Occipital lobe (tissue), 2 donors: ENCODE data around the gene JPT1. TPM values are rescaled to one million over a fixed set of nuclear protein-coding genes. Genes with fewer than 3 reads are reported as not detected.
A peak's percentile ranks its signal among the peaks of the same experiment; 100 is the strongest.
"Not testable (repeated sequence)": the region's sequence is repeated elsewhere in the genome, so short reads cannot be mapped to it uniquely, and the experiment has no call there.

ENCODE experiments used
- DNase-seq: peaks from one replicate; lab custom pipeline; 2025; lab: John Stamatoyannopoulos, UW
- total RNA-seq: library from RNA; depleted of rRNA; stranded (reverse); fragments of >200 nt; gene quantifications from one replicate; pipeline ENCODE4 v1.2.3, GENCODE V29; 2014

JPT1 gene
- total RNA-seq, 1 donor from 2014 or later = 548 TPM

DNA sequence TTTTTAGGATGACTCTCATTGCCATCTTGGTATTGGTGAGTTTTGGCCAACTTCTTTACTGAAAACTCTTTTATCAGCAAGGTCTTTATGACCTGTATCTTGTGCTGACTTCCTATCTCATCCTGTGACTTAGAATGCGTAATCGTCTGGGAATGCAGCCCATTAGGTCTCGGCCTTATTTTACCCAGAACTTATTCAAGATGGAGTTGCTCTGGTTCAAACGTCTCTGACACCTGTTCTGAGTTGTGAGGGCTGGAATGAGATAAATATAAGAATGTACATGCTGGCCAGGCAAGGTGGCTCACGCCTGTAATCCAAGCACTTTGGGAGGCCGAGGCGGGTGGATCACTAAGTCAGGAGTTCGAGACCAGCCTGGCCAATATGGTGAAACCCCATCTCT is 4.2 kb upstream of the JPT1 start:
- DNase-seq = not testable (repeated sequence)

DNA sequence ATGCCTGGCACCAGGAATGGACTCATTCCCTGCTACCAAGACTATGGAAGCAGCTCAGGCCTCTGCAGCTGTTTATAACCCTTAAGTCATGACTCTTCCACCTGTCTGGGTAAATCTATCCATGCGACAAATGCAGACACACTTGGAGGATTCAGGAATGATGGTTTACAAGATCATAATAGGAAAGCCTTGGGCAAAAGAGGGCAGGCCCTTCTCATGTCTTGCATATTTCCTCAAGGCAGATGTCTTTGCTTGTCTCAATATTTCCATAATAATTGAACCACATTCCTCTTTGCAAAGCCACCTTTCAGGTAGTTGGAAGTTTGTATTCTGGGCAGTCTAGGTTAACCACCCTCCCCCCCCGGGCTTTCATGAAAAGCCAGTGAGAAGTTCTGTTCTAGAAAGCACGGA is 884 bp upstream of the JPT1 start:
- DNase-seq = no peak

DNA sequence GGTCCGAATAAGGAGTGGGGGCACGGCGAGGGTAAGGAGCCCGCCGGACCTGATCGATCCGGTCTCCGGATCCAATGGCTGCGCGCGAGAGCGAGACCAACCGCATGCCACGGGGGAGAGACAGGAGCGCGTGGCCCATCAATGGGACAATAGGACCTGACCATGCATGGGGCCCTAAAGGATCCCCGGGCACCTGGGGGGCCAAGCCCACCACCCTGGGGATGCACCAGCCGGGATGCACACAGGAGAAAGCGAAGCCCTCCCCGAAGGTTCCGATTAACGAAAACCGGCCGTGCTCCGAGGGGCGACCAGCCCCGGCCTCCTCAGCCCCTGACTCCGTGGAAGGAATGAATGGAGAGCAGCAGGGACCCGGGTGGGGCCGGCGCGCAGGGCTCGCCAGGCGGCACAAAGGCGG is 525 bp downstream of the JPT1 start:
- no peak for DNase-seq

DNA sequence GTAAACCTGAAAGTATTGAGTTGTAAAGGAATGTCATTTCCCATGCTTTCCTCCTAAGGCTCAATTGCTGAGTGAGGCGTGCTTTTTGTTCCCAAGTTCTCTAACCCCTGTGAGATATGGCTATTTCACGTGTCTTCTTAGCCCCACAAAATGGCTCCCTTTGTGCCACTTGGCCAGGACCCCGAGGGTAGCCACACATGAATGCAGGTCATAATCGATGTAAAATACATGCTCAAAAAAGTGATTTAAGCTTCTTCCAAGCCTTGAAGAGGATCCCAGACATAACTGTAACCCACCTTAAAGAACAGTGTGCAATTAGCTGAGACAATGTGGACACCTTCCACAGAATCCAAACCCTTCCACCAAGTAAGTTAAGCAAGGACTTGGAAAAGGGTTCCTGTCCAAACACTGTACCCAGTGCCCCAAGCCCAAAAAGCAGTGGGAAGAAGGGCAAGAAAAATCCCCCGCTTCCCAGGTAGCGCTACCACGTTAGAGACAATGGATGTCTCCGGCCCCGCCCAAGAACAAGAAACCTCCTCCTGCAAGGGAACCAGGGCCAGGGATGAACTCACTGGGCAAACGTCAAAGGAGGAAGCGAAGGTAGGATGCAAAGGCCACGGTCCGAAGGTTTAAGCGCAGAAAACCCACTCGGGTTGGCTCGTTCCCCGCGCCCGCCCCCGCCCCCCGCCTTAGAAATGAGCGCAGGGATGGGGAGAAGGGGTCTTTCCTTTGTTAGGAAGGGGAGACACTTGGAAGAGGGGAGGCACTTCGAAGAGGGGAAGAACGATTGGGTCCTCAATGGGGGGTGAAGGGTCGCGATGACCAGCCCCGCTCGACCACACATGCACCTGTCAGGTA is 1.2 kb downstream of the JPT1 start:
- DNase-seq = no peak

DNA sequence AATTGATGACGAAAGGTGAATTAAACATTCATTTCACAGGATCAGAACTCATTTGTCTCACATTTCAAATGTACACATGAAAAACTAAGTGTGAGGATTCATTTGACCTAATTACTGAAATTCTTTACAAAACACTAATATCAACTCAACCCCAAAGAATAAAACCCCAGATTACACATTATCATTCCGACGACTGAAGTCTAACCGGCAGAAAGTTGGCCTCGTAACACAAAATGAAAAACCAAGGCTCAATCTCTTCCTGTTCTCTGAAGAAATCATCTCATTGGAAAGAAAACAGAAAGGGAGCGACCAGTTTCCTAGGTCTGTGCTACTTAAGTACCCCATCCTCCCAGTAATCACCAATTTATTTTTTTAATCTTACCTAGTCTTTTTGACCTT is 1.8 kb downstream of the JPT1 start:
- no peak for DNase-seq

DNA sequence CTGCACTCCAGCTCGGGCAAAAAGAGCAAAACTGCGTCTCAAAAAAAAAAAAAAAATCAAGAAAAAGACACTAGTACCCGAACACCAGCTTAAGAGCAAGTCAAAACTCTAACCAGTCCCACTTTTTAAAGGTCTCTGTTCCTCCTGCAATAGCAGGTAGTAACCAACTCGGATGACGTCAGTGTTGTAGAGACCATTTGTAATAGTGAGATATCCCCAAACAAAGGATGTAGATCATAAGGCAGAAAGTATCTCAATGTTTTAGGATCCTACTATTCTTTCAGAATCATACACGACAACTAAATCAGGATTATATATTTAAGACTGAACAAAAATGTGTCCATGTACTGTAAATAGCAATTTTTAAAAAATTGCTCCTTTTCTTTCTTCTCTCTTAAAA is 2.4 kb downstream of the JPT1 start:
- DNase-seq = no peak

DNA sequence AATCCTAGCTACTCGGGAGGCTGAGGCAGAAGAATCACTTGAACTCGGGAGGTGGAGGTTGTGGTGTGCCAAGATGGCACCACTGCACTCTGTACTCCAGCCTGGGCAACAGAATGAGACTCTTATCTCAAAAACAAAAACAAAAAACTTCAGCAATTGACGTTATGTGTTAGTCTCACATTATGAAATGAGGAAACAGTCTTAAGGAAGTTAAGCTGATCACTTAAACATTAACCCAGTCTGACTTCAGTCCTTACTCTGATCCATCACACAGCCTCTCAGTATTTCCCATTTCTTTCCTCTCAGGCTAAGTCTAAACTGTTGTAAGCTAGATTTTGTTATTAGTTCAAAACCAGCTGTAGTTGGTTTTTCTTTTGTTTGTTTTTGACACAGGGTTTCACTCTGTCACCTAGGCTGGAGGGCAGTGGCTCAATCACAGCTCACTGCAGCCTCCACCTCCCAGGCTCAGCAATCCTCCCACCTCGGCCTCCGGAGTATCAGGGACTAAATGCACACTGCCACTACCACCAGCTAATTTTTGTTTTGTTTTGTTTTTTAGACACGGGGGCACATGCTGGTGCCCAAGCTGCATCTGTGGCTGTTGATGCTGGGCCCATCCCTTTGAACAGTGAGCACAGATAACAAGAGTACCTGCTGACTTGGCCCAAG is 6.3 kb downstream of the JPT1 start:
- DNase-seq = no peak

DNA sequence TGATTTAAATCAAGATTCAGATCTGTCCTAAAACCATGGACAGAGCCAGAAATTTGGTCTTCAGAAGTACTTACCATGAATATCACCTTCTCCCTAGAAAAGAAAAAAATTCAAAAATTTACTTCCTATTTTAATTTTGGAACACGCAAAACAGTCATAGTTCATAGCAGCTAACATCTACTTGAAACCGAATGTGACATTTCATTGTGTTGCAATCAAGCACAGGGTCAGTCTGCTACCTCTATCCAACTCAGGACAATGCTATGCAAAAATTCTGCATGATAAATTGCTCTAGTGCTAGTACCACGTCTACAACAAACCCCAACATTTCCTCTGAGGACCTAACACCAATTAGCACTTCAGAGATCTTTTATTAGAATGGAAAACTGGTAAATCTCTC is 7.7 kb downstream of the JPT1 start:
- DNase-seq = no peak

DNA sequence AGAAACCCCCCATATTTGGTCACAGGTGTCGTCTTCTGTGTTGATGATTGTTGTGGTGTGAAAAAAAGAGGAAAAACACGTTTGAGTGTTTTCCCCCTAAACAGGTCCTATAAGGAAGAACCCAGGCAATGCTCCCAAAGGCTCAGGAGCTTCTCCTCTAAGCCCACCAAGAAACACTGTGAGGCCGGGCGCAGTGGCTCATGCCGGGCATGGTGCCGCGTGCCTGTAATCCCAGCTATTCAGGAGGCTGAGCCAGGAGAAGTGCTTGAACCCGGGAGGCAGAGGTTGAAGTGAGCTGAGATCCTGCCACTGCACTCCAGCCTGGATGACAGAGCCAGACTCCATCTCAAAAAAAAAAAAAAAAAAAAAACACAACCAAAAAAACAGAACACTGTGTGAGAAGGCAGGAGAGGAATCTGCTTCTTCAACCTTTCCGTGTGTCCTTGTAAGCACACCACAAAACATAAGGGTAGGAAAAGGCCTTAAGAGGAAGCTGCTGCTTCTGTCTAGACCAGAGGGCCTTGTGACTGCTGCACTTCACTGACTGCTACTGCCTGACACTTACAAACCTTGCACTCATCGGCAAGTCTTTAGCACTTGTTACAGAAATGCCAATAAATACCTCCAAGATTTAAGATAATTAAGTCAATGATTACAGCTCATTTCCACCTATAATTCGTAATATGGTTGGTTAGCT is 9.3 kb downstream of the JPT1 start:
- DNase-seq = no peak

DNA sequence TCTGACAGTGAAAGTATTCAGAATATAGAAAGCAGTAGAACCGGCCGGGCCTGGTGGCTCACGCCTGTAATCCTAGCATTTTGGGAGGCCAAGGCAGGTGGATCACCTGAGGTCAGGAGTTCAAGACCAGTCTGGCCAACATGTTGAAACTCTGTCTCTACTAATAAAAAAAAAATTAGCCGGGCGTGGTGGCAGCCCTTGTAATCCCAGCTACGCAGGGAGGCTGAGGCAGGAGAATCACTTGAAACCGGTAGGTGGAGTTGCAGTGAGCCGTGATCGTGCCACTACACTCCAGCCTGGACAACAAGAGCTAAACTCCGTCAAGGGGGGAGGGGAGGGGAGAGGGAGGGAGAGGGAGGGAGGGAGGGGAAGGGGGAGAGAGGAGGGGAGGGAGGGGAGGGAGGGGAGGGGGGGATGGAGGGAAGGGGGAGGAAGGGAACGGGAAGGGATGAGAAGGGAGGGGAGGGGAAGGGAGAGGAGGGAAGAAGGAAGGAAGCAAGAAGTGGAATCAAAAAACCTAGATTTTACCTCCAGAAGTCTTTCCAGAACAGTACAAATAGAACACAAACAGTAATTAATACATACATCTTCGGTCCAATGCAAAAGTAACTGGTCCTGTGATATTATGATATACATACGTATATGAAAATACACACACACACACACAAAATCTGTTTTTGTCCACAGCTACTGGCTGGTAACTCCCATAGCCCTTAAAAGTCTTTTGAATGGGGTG is 11.9 kb downstream of the JPT1 start:
- DNase-seq = no peak

DNA sequence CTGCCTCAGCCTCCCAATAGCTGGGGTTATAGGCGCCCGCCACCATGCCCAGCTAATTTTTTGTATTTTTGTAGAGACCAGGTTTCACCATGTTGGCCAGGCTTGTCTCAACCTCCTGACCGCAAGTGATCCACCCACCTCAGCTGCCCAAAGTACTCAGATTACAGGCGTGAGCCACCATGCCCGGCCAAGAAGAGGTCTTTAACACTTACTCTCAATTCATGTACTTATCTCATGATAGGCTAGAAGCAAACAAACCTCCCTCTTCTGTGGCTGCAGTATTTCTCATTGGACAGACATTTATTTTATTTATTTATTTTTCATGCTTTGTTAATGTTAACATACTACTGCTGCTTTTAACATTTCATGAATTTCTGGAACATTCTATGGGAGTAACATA is 15.8 kb downstream of the JPT1 start:
- DNase-seq = no peak

DNA sequence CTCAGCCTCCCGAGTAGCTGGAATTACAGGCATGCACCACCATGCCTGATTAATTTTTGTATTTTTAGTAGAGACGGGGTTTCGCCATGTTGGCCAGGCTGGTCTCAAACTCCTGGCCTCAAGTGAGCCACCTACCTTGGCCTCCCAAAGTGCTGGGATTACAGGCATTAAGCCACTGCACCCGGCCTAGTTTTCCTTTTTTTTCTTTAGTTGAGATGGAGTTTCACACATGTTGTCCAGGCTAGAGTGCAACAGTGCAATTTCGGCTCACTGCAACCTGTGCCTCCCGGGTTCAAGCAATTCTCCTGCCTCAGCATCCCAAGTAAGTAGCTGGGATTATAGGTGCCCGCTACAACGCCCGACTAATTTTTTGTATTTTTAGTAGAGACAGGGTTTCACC is 16.6 kb downstream of the JPT1 start:
- not testable (repeated sequence) for DNase-seq

DNA sequence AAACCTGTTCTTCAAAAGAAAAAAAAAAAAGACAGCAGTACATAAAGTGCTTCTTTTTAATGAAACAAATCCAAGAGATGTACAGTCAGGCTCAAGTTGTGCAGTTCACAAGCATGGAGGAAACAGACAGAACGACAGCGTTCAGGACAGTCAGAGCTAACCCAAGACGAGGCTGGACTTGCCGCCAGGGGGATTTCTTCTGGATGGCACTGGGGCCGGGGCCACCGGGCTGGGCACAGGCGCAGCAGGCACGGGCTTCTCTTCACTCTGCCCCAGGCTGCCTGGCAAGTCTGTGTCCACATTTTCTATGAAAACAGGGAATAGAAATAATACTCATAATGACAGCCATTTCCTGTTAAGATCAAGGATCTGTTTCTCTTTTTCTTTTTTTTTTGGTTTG is 18.4 kb downstream of the JPT1 start:
- no peak for DNase-seq

DNA sequence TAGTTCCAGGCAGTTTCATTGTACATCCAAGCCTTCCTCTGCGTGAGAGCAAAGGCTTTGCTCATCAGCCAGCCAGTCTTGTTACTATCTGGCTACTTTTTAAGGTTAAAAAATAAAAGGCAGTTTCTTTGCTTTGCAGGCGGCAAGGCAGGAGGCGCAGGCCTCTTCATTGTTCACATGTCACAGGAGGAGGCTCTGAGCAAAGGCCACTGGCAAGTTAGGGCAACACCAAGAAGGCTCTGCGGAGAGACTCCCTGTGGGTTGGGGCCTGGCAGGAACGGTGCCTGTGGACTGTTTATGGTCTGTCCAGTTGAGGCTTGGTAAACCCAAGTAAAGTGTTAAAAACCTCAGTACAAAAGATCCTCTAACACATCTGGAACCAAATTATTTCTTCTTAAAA is 18.9 kb downstream of the JPT1 start:
- DNase-seq = no peak

DNA sequence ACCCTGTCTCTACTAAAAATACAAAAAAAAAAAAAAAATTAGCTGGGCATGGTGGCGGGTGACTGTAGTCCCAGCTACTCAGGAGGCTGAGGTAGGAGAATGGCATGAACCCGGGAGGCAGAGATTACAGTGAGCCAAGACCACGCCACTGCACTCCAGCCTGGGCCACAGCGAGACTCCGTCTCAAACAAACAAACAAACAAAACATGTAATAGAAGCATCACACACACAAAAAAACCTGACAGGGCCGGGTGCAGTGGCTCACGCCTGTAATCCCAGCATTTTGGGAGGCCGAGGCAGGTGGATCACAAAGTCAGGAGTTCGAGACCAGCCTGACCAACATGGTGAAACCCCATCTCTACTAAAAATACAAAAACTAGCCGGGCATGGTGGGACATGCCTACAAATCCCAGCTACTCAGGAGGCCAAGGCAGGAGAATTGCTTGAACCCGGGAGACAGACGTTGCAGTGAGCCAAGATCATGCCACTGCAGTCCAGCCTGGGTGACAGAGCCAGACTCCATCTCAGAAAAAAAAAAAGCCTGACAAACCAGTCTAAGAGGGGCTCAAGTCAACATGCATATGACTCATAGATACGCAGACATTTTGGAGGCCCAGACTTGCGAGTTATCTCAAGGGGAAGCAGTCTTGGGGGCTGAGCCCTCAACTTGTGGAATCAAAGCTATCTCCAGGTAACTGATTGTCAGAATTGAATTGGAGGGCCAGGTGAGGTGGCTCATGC is 20.5 kb downstream of the JPT1 start:
- DNase-seq = not testable (repeated sequence)

DNA sequence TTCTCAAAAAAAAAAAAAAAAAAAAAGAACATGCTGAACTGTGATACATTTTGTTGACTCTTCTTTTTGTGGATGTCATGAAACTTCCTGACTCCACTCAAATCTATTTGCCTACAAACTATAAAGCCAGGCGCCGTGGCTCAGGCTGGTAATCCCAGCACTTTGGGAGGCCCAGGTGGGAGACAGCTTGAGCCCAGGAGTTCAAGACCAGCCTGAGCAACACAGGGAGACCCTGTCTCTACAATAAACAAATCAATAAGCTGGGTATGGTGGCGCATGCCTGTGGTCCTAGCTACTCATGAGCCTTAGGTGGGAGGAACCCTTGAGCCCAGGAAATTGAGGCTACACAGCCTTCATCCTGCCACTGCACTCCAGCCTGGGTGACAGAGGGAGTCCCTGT is 21.3 kb downstream of the JPT1 start:
- DNase-seq = no peak

DNA sequence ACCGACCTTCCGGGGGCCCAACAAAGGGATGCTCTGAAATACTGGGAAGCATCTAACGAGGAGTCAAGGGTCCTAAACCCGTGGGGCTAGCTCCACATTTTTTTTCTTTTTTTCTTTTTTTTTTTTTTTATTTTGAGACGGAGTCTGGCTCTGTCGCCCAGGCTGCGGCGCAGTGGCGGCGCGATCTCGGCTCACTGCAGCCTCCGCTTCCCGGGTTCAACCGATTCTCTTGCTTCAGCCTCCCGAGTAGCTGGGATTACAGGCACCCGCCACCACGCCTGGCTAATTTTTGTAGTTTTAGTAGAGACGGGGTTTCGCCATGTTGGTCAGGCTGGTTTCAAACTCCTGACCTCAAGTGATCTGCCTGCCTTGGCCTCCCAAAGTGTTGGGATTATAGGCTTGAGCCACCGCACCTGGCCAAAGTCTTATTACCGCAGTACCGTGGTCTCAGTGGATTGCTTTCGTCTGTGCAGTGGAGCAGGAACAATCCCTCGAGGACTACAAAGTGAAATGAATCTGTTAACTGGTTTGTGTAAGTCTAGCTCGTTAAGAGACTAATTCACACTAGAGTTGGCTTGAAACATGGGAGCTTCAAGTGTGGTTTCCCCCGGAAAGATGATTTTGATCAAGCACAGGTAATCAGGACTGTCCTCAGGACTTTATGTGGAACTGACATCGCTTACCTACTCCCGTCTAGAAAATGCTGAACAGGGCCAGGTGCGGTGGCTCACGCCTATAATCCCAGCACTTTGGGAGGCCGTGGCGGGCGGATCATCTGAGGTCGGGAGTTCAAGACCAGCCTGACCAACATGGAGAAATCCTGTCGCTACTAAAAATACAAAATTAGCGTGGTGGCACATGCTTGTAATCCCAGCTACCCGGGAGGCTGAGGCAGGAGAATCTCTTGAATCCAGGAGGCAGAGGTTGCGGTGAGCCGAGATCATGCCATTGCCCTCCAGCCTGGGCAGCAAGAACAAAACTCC is 22.0 kb downstream of the JPT1 start:
- DNase-seq = not testable (repeated sequence)

DNA sequence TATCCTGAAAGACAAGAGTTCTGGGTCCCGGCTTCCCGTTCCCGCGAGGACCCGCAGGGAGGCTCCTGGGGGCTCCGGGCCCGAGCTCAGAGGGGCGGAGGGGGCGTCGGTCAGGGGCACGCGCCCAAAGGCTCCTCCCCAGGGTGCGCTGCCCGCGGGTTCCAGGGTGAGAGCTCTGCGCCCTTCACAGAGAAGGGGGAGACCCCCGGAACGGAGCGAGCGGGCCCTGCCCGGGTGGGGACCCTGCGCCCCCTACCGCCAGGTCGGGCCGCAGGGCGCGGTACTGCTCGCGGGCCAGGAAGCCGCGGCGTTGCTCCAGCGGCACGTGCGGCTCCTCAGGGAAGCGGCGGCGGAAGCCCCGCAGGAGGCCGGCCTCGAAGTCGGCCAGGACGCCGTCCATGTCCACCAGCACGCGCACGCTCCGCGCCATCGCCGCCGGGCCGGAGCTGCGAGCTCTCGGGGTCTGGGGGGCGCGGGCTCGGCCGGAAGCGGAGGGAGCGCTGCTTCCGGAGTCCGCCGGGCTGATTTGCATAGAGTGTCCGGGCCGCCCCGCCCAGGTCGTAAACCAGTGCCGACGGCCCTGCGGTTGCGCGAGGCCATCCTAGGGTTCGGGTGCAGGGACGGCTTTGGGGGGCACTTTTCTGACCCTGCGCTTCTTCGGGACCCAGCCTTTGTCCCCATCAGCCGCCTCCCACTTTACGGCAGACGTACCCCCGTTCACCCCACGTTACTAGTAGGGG is 22.9 kb downstream of the JPT1 start, which contains the start of gene NT5C:
TSS of gene NT5C (minus strand) at position 465 of the 740 bp plus-strand sequence. CDS start at position 430, 35 bp downstream.
- DNase-seq = peak; percentile 54
